Parathyroid adenoma (tissue), 2 donors: Measurements from ENCODE around the gene CDKL2.

ENCODE experiments used
- H2AFZ ChIP-seq: fragments of 300-600 bp; sonication (generic); one replicate; pipeline ENCODE4 v1.7.0; 2017; ENCODE audit warnings: antibody characterized with exemption, mild to moderate bottlenecking
- H3K27ac ChIP-seq: fragments of 300-600 bp; sonication (generic); one replicate; pipeline ENCODE4 v1.7.0; 2017
- H3K27me3 ChIP-seq: fragments of 300-600 bp; sonication (generic); one replicate; pipeline ENCODE4 v1.7.0; 2017; ENCODE audit warnings: low read length; ENCODE audit not compliant: control insufficient read depth, insufficient read depth
- H3K36me3 ChIP-seq: fragments of 300-600 bp; sonication (generic); one replicate; pipeline ENCODE4 v1.7.0; 2017; ENCODE audit warnings: low read length; ENCODE audit not compliant: control insufficient read depth, insufficient read depth
- H3K4me1 ChIP-seq: fragments of 300-600 bp; sonication (generic); one replicate; pipeline ENCODE4 v1.7.0; 2017; ENCODE audit warnings: control low read depth
- H3K4me2 ChIP-seq: fragments of 300-600 bp; sonication (generic); one replicate; pipeline ENCODE4 v1.7.0; 2017; ENCODE audit warnings: low read length
- H3K4me3 ChIP-seq: fragments of 300-600 bp; sonication (generic); one replicate; pipeline ENCODE4 v1.7.0; 2017; ENCODE audit warnings: low read depth, low read length
- H3K79me2 ChIP-seq: fragments of 300-600 bp; sonication (generic); one replicate; pipeline ENCODE4 v1.7.0; 2017; ENCODE audit warnings: control low read depth
- H3K9ac ChIP-seq: fragments of 300-600 bp; sonication (generic); one replicate; pipeline ENCODE4 v1.7.0; 2017; ENCODE audit warnings: mild to moderate bottlenecking
- H3K9me3 ChIP-seq: fragments of 300-600 bp; sonication (generic); one replicate; pipeline ENCODE4 v1.7.0; 2017; ENCODE audit warnings: low read length; ENCODE audit not compliant: control insufficient read depth
- CTCF ChIP-seq: fragments of 300-600 bp; sonication (generic); IDR thresholded peaks from one replicate; pipeline ENCODE4 v1.7.0; 2017; ENCODE audit warnings: antibody characterized with exemption, mild to moderate bottlenecking
- donor health status: primary hyperparathyroidism.

Gene CDKL2

DNA sequence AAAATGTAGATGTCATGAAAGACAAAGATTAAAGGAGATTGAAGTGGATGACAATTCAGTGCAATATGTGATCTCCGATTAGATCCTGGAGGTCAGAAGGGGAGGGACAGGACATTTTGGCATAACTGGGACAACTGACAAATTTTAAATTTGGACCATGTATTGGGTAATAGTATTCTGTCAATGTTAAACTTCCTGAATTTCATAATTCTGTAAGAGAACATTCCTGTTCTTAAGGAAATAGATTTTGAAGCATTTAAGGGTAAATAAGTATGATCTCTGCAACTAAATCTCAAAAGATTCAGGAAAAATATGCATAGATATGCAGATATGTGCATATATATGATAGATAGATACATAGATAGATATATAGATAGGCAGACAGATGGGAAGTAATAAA is 63.4 kb downstream of the CDKL2 start:
- no peaks in the 10 kb centered on the region for H3K36me3 ChIP-seq
- no peak overlapping the region for H3K9ac ChIP-seq
- H3K4me2 ChIP-seq: no peak overlapping the region
- H3K4me1 ChIP-seq: no peaks in the 10 kb centered on the region
- H3K4me3 ChIP-seq: no peak overlapping the region
- no peaks in the 10 kb centered on the region for H3K79me2 ChIP-seq
- no peaks in the 10 kb centered on the region for H3K27me3 ChIP-seq
- H2AFZ ChIP-seq: no peak overlapping the region
- H3K27ac ChIP-seq: no peak overlapping the region
- TF ChIP-seq CTCF: no peak
- H3K9me3 ChIP-seq: no peaks in the 10 kb centered on the region

- no peak overlapping the region for H3K4me3 ChIP-seq
- H3K9me3 ChIP-seq: no peaks in the 10 kb centered on the region
- H3K4me2 ChIP-seq: no peak overlapping the region
- H3K4me1 ChIP-seq: no peaks in the 10 kb centered on the region
- H3K36me3 ChIP-seq: no peaks in the 10 kb centered on the region
- no peaks in the 10 kb centered on the region for H3K27me3 ChIP-seq
- TF ChIP-seq CTCF: no peak
- no peak overlapping the region for H3K9ac ChIP-seq
- no peaks in the 10 kb centered on the region for H3K79me2 ChIP-seq
- H2AFZ ChIP-seq: no peak overlapping the region
- H3K27ac ChIP-seq: no peak overlapping the region
Observed at GRCh38 chr4:75565481-75565880, 64.8 kb downstream of the CDKL2 start.

GRCh38 chr4:75564023-75564422 is 66.3 kb downstream of the CDKL2 start:
- H3K79me2 ChIP-seq: no peaks in the 10 kb centered on the region
- H3K4me2 ChIP-seq: no peak overlapping the region
- H2AFZ ChIP-seq: no peak overlapping the region
- H3K36me3 ChIP-seq: no peaks in the 10 kb centered on the region
- H3K4me3 ChIP-seq: no peak overlapping the region
- no peak for TF ChIP-seq CTCF
- H3K9ac ChIP-seq: no peak overlapping the region
- no peaks in the 10 kb centered on the region for H3K4me1 ChIP-seq
- no peaks in the 10 kb centered on the region for H3K27me3 ChIP-seq
- no peak overlapping the region for H3K27ac ChIP-seq
- no peaks in the 10 kb centered on the region for H3K9me3 ChIP-seq

- Histone ChIP-seq H3K4me1 (no peaks in the 10 kb centered on the region), H3K79me2 (no peaks in the 10 kb centered on the region), H3K9me3 (no peaks in the 10 kb centered on the region), H3K4me3 (no peak overlapping the region), H3K36me3 (no peaks in the 10 kb centered on the region), H3K27ac (no peak overlapping the region), H3K9ac (no peak overlapping the region), H2AFZ (peak overlapping the region; percentile 28), H3K27me3 (no peaks in the 10 kb centered on the region), H3K4me2 (no peak overlapping the region)
- TF ChIP-seq CTCF: no peak
Observed at GRCh38 chr4:75561789-75562188, 68.5 kb downstream of the CDKL2 start.

DNA sequence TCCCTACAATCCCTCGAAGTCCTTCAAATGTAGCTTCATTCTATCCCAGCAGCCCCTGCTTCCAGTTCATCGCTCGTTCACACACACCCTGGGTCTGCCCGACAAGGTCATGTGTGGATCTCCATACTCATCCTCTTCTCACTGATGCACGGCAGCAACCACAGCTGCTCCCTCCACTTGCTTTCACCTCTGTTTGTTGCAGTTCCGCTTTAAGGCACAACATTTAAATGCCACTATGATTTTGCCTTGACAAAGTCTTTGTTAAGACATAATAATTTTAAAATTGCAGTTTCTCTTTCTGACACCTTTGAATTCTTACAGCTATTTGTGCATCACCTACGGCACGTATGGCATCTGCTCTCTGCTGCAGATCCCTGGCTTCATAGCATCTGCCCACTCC is 72.6 kb downstream of the CDKL2 start:
- no peak overlapping the region for H2AFZ ChIP-seq
- no peak for TF ChIP-seq CTCF

More for the DNA sequence above, 72.6 kb downstream of the CDKL2 start:
- no peaks in the 10 kb centered on the region for H3K36me3 ChIP-seq
- no peak overlapping the region for H3K4me2 ChIP-seq
- no peaks in the 10 kb centered on the region for H3K4me1 ChIP-seq
- no peaks in the 10 kb centered on the region for H3K79me2 ChIP-seq
- H3K4me3 ChIP-seq: no peak overlapping the region
- H3K27me3 ChIP-seq: no peaks in the 10 kb centered on the region
- H3K9ac ChIP-seq: no peak overlapping the region
- H3K9me3 ChIP-seq: no peaks in the 10 kb centered on the region
- no peak overlapping the region for H3K27ac ChIP-seq
